NCI-H2227 (cell line): ENCODE data around the gene RBBP8.

Experiments
- DNase-seq: peaks from one replicate; lab custom pipeline; 2025; ENCODE audit not compliant: unreplicated experiment; lab: John Stamatoyannopoulos, UW

RBBP8 gene

GRCh38 chr18:22988208-22988607 lies 55.1 kb downstream of the RBBP8 start:
- no peak for DNase-seq

DNA sequence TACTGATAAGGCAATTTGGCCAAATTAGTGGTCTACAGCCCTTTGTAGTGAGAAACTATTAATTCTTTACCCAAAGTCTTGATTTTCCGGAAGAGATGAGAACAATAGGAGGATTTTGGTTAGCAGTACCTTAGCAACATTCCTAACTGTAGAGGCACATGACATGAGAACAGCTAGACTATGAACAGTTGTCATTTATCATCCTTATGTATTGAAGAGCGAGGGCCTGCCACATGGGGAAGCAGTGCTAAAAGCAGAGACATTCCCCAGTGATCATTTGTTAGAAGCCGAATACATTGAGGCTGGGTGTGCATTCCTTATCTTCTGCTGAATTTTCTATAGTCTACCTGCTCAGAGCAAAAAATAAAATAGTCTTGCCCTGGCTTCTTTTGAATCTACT lies 65.2 kb downstream of the RBBP8 start:
- DNase-seq, result no peak

DNA sequence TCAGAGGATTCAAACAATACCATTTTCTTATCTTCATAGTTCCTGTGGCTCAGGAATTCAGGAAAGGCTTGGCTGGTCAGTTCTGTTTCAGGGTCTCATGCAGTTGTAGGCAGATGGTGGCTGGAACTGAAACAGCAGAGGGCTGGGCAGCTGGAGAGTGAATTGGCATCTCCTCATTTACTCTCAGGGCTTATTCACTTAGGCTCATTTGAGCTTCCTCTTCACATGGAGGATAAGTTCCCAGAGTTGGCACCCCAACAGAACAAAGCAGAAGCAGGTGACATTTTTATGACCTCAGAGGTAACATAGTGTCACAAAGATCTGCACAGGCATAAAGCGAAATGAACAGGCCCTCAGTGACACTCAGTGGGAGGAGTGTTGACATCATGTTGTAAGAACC lies 66.1 kb downstream of the RBBP8 start:
- no peak for DNase-seq

GRCh38 chr18:22999647-23000046 lies 66.5 kb downstream of the RBBP8 start:
- DNase-seq, result no peak

DNA sequence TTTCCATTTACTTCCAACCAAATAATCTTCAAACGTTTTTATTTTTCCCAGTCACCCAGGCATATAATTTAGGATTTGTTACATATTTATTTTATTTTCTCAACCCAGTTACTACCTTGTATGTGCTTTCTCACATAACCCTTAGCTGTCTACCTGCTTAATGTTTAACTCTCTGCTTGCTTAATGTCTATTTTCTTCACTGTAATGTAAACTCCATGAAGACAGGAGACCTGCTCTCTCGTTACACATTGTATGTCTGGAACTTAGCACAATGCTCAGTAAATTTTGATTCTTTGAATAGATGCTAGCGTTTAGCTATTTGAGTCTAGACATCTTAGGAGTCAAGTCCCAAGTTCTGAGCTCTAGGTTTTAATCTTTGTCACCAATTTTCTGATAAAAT lies 70.2 kb downstream of the RBBP8 start:
- no peak for DNase-seq

DNA sequence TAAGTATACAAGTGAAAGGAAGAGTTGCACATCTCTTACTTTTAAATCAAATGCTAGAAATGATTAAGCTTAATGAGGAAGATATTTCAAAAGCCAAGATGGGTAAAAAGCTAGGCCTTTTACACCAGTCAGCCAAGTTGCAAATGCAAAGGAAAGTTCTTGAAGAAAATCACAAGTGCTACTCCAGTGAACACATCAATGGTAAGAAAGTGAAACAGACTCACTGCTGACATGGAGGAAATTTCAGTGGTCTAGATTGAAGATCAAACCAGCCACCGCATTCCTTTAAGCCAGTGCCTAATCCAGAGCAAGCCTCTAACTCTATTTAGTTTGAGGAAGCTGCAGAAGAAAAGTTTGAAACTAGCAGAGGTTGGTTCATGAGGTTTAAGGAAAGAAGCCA lies 79.1 kb downstream of the RBBP8 start:
- no peak for DNase-seq

GRCh38 chr18:23020555-23021294 lies 87.6 kb downstream of the RBBP8 start:
- DNase-seq, result no peak

- DNase-seq, result no peak
Measured at GRCh38 chr18:23021623-23022022, 88.5 kb downstream of the RBBP8 start.

DNA sequence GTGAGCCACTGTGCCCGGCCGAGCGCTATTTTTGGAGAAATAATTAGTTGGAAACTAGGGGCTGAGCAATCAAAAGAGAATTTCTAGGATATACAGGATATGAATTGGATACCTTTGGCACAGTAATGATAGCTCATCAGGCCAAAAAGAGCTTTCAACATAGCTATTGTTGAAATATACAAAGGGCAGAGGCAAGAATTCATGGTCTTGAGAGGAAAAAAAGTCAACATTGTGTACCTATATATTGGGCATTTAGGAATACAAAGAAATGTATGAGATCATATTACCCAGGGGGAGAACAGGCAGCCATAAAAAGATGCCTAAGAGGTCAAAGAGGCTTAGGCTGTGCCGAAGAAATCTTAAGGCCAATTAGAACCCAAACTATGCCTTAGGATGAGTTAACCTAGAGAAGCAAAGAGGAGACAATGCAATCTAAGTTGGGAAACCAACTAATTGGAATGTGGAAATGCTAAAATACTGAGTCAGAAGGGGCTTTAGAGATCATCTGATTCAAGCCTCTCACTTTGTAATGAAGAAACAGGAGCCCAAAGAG lies 99.0 kb downstream of the RBBP8 start:
- DNase-seq, result peak; percentile 12

GRCh38 chr18:23033056-23033455 lies 99.9 kb downstream of the RBBP8 start:
- no peak for DNase-seq

DNA sequence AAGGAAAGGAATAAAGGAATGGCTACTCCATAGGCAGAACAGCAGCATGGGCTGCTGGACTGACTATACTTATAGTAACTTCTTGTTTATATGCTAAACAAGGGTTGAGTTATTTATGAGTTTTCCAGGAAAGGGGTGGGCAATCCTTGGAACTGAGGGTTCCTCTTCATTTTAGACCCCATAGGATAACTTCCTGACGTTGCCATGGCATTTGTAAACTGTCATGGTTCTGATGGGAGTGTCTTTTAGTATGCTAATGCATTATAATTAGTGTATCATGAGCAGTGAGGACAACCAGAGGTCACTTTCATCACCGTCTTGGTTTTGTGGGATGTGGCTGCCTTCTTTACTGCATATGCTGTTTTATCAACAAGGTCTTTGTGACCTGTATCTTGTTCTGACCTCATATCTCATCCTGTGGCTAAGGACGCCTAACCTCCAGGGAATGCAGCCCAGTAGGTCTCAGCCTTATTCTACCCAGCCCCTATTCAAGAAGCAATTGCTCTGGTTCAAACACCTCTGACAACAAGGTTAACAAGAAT lies 103.6 kb downstream of the RBBP8 start:
- DNase-seq, result no peak

DNA sequence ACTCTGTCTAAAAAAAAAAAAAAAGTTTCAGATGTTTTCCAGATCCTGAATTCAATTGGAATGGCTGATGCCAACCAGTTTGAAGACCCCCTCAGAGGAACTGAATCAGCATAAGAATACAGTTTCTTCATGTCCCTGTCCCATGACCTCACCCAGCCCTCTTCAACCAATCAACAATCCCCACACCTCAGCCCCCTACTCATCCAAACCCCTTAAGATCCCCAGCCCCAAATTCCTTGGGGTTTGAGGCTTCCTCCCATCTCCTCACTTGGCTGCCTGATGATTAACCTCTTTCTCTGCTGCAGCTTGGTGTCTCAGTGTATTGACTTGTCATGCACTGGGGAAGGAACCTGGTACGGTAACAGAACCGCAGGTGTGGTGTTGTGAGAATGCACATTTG lies 104.5 kb downstream of the RBBP8 start:
- no peak for DNase-seq

DNA sequence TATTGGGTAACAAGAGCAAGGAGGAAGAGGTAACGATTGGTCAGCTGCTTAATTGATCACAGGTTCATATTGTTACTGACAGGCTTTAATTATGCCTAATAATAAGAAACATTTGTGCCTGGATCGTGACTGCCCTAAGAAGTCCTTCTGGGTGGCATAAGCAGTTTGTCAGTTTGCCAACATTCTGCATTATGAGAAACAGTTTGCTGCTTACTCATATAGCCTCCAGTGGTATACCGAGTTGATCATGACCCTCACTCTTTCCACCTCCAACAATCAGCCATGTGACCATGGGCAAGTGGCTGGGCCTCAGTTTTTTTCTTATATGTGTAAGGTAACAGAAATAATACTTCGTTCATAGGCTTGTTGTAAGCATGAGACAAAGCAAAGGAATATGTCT lies 105.6 kb downstream of the RBBP8 start:
- no peak for DNase-seq

GRCh38 chr18:23042133-23042532 lies 109.0 kb downstream of the RBBP8 start:
- no peak for DNase-seq

DNA sequence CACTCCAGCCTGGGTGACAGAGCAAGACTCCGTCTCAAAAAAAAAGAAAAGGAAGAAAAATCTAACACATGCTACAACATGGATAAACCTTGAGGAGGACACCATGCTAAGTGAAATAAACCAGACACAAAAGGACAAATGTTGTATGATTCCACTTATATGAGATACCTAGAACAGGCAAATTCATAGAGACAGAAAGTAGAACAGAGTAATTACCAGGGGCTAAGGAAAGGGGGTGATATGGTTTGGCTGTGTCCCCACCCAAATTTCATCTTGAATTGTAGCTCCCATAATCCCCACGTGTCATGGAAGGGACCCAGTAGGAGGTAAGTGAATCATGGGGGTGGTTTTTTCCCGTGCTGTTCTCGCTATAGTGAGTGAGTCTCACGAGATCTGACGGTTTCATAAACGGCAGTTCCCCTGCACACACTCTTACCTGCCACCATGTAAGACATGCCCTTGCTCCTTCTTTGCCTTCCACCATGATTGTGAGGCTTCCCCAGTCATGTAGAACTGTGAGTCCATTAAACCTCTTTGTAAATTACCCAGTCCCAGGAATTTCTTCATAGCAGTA lies 110.8 kb downstream of the RBBP8 start:
- DNase-seq, result no peak

DNA sequence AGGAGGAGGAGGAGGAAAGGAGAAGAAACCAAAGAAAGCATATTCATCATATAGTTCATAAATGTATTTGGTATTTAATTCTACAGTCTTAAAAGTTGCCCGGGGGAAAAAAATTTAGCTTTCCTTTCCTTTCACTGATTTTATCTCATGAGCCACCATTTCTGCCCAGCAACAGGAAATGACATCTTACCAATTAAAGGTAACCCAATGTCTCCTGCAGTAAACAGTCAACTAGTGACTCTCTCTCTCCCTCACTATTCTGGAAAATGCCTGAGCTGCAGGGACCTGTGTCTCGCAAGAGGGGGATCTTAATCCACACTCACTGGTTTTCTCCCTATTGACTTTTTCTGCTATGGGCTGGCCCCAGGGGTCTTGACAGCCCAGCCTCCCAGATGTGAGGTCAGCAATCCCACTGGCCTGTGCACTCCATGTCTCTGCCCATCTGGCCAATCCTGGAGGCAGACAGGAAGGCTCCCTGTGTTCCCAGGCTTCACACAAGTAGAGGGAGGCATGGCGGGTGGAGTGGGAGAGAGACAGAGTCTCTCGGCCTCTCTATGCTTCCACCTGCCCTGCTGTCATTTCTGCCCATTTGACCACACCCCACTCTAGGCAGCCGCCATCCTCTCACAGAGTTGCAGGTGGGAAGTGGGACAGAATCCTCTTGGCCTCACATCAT lies 116.7 kb downstream of the RBBP8 start:
- DNase-seq, result no peak

DNA sequence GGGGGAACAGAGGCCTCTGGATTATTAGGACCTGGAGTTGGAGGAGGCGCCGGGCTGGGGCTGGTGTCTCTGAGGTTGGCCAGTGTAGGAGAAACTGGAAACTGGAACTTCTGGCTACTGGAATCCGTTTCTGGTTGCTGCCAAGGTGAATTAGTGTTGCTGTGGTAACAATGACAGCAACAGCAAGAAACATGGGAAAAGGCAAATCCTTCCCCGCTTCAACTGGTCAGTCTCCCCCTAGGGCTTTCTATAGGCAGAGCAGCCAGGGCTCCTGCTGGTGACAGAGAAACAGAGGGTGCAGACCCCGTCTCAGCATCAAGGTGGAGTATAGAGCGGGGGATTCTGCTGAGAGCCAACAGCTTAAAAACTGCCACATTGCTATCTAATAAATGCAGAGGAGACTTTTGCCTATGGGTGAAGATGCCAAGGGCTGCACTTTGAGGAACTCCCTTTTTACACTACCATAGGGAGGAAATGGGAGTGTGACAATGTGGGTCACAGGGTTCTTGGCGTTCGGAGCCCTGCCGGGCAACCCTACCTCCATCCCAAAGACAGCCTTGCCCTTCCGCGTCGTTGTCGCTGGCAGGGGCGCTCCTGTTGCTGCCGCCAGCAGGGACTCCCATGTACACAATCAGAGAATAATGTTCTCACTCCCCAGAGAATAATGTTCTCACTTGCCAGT lies 120.8 kb downstream of the RBBP8 start:
- DNase-seq, result peak; percentile 66

- DNase-seq, result no peak
Measured at GRCh38 chr18:23054553-23054952, 121.4 kb downstream of the RBBP8 start.

DNA sequence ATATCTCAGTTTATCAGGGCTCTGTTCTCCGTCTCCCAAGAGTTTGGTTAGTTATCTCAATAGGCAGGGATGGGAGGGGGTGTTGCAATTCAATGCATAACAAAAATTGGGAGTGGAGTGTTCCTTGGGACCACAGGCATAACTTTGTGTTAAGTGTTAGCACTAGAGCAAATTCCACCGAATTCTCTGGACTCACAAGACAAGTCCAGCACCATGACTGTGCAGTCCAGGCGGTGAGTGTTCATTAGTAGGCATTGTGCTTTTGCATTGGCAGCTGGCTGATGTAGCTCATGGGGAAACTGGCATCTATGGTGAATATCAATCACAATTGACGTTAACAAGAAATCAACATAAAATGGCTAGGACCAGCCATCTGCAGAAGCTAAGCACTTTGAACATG lies 123.2 kb downstream of the RBBP8 start:
- DNase-seq, result no peak

DNA sequence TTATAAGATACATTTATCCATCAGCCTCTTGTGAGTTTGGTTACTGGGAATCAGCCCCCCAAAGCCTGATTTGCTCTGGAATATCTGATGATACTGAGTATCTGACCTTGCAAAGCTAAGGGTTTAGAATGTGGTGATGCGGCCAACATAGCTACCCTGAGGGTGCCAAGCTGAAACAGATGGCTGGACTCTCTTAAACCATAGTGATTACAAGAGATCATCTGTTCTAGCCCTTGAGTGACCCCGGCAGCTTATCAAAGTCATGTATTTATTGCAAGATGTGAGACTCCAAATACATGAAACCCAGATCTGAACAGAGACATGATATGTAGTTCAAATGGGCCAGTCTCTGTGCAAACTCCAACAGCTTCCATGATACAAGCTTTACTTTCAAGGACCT lies 124.0 kb downstream of the RBBP8 start:
- no peak for DNase-seq

DNA sequence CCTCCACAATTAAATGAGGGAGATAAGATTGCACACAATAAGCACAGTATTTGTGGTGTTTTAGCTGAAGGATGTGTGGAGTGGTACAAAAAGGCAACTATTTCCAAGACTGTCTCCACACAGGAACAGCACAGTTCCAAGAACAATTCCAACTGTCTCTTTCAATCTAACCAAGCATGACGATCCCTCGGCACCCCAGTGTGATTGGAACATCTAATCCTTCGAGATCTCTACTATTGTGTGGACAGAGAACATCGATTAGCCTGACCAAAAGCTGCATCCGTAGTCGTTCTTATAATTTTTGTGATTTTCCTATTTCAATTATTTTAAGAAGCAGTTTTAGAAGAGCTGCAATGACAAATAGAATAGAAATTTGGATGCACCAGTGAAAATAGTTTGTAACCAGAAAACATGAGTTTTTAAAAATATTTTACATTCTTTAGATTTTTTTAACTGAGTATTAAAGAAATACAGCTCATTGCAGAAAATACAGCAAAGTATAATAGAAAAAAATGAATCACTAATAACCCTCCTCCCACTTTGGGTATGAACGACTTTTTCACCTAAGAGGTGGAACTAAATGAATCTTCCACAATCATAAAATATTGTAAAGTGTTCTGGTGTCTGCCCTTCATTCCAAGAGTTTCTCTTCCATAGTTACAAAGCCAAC lies 125.8 kb downstream of the RBBP8 start:
- no peak for DNase-seq
